Lower lobe of right lung (tissue), 2 donors: Measurements from ENCODE around the gene OVOL1. TPM values are rescaled to one million over a fixed set of nuclear protein-coding genes. Genes with fewer than 3 reads are reported as not detected.

Experiments used
- ATAC-seq, 2 donors: fragments of 200-7000 bp; cut with Tn5 transposase; one replicate each; pipeline ENCODE4 v1.9.1; 2020 to 2022; ENCODE audit warnings: mild to moderate bottlenecking in 2 of 2, moderate library complexity in 2 of 2
- DNase-seq: peaks from one replicate; pipeline ENCODE4 v3.0.0-alpha.2; 2020
- H3K27ac ChIP-seq: fragments of 200-600 bp; one replicate; pipeline ENCODE4 v1.8.0; 2022
- H3K27me3 ChIP-seq: fragments of 200-600 bp; one replicate; pipeline ENCODE4 v1.8.0; 2022; ENCODE audit warnings: low read depth
- H3K36me3 ChIP-seq: fragments of 200-600 bp; one replicate; pipeline ENCODE4 v1.8.0; 2022; ENCODE audit warnings: mild to moderate bottlenecking
- H3K4me1 ChIP-seq: fragments of 200-600 bp; one replicate; pipeline ENCODE4 v1.8.0; 2022
- H3K4me3 ChIP-seq: fragments of 200-600 bp; one replicate; pipeline ENCODE4 v1.8.0; 2022; ENCODE audit warnings: mild to moderate bottlenecking
- H3K9me3 ChIP-seq: fragments of 200-600 bp; one replicate; pipeline ENCODE4 v1.8.0; 2022
- CTCF ChIP-seq: fragments of 200-600 bp; IDR thresholded peaks from one replicate; pipeline ENCODE4 v1.8.0; 2022; ENCODE audit warnings: antibody characterized with exemption, mild to moderate bottlenecking
- intact Hi-C: fragments of 100-400 bp; cut with DNase I; formaldehyde crosslinking; loops from one replicate; pipeline ENCODE4 v1.11.0; 2022
- total RNA-seq: library from RNA; stranded (reverse); fragmentation: NEBNext Ultra II Directional; extraction: Animal tissue kit (Norgen Biotek cat#: 25700); gene quantifications from one replicate; pipeline ENCODE4 v1.2.1, GENCODE V29; 2021
- donor health status: DM: no; HTN: yes; CAD: no; lungs with severe emphysema.

The OVOL1 gene
- total RNA-seq, 1 donor from 2014 or later = 0.89 TPM

GRCh38 chr11:65787649-65788622 is 1.1 kb downstream of the OVOL1 start:
- H3K27ac ChIP-seq = no peak overlapping the region

GRCh38 chr11:65788821-65789220 is 2.0 kb downstream of the OVOL1 start:
- Histone ChIP-seq H3K4me3 (no peak overlapping the region), H3K27me3 (peaks cover 39% of the 10 kb centered on the region), H3K27ac (no peak overlapping the region), H3K36me3 (no peaks in the 10 kb centered on the region), H3K4me1 (peaks cover 32% of the 10 kb centered on the region), H3K9me3 (no peaks in the 10 kb centered on the region)
- no peak for TF ChIP-seq CTCF
- no peak for ATAC-seq
- intact Hi-C loops = no loop called here
- no peak for DNase-seq

More at GRCh38 chr11:65787649-65788622, 1.1 kb downstream of the OVOL1 start:
- Histone ChIP-seq H3K4me3 (peak overlapping the region; percentile 48), H3K4me1 (peaks cover 32% of the 10 kb centered on the region), H3K9me3 (no peaks in the 10 kb centered on the region), H3K27me3 (peaks cover 39% of the 10 kb centered on the region), H3K36me3 (no peaks in the 10 kb centered on the region)
- TF ChIP-seq CTCF = no peak
- no peak for ATAC-seq
- intact Hi-C loops = no loop called here
- no peak for DNase-seq

GRCh38 chr11:65789230-65790103 is 2.6 kb downstream of the OVOL1 start:
- peaks cover 39% of the 10 kb centered on the region for H3K27me3 ChIP-seq
- DNase-seq = no peak
- intact Hi-C loops = no loop called here
- H3K9me3 ChIP-seq = no peaks in the 10 kb centered on the region
- no peak overlapping the region for H3K4me3 ChIP-seq
- no peak for ATAC-seq
- H3K4me1 ChIP-seq = peaks cover 32% of the 10 kb centered on the region
- no peak for TF ChIP-seq CTCF
- H3K27ac ChIP-seq = no peak overlapping the region
- H3K36me3 ChIP-seq = no peaks in the 10 kb centered on the region

GRCh38 chr11:65790104-65790901 is 3.4 kb downstream of the OVOL1 start:
- Histone ChIP-seq H3K9me3 (no peaks in the 10 kb centered on the region), H3K27ac (no peak overlapping the region), H3K4me3 (no peak overlapping the region), H3K4me1 (peaks cover 32% of the 10 kb centered on the region), H3K36me3 (no peaks in the 10 kb centered on the region), H3K27me3 (peaks cover 34% of the 10 kb centered on the region)
- intact Hi-C loops = no loop called here
- ATAC-seq (no peak), DNase-seq (no peak)
- no peak for TF ChIP-seq CTCF
